ENCODE data around the gene SLC43A2. TPM values are rescaled to one million over a fixed set of nuclear protein-coding genes. Genes with fewer than 3 reads are reported as not detected.

SLC43A2 gene
- polyA plus RNA-seq, 1 of the 3 experiments (the other 2 are of a cell fraction), result 9.8 TPM

DNA sequence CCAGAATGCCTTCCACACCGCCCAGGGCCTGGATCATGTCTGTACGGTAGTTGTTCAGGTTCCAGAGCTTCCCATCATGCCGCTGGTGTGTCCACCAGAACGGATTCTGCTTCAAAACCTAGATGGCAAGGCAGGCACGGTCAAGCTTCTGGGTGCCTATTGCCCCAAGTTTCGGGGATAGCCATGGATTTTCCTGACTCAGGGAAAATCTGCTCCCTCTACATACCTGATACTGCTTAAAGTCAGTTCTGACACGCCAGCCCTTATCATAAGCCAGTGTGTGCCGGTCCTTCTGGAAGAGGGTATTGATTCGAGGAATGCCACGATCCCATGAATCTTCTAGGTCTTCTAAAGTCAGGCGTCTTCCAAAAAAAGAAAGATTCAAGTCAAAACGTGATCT lies 32.4 kb upstream of the SLC43A2 start:
- H3K4me1 ChIP-seq (ENCODE audit: control insufficient read depth in 1 of 2, insufficient read depth in 2 of 2, low read depth in 1 of 2, low read length in 1 of 2), result no peaks in the 10 kb centered on the region
- H3K9me2 ChIP-seq, result no peaks in the 10 kb centered on the region
- no peak overlapping the region for H3K4me3 ChIP-seq (ENCODE audit: low read depth in 2 of 2, low read length in 1 of 2)
- CTCF ChIA-PET, result interaction anchor here (1.0 to 6.8 kb wide), 4 partner anchors 8 to 53 kb away, joined by 3 to 47 read pairs (median 6); partner anchors contain the start of gene RILP
- no peaks in the 10 kb centered on the region for H3K9me3 ChIP-seq
- no peak overlapping the region for H2AFZ ChIP-seq (ENCODE audit: low read depth)
- 0 out of 2 replicates have a peak, but pooled peaks cover 10% of the 10 kb centered on the region for H4K20me1 ChIP-seq (ENCODE audit: insufficient read depth)
- H3K9ac ChIP-seq, result no peak overlapping the region
- H3K4me2 ChIP-seq, result no peak overlapping the region
- no peak for TF ChIP-seq ELF1 (IDR thresholded peaks at IDR 0.05)
- no peak for TF ChIP-seq ZBTB33 (IDR thresholded peaks at IDR 0.05; ENCODE audit: borderline replicate concordance, low read depth)
- TF ChIP-seq FOSL2 (IDR thresholded peaks at IDR 0.05; ENCODE audit: borderline replicate concordance, low read depth), result no peak
- no peak for TF ChIP-seq FOXM1 (IDR thresholded peaks at IDR 0.05; ENCODE audit: low read depth)
- no peak for TF ChIP-seq MEF2A (IDR thresholded peaks at IDR 0.05; ENCODE audit: borderline replicate concordance, low read depth)
- no peak for TF ChIP-seq YY1 (IDR thresholded peaks at IDR 0.05; ENCODE audit: low read depth)
- no peak for TF ChIP-seq RCOR1 (IDR thresholded peaks at IDR 0.05; ENCODE audit: low read length)
- TF ChIP-seq TCF12 (IDR thresholded peaks at IDR 0.05), result no peak
- TF ChIP-seq RAD21 (IDR thresholded peaks at IDR 0.05; ENCODE audit: low read length), result no peak
- no peak for TF ChIP-seq EZH2phosphoT487 (IDR thresholded peaks at IDR 0.05; ENCODE audit: borderline replicate concordance, low read depth)
- no peak for TF ChIP-seq SIN3A (IDR thresholded peaks at IDR 0.05; ENCODE audit: borderline replicate concordance, low read depth, low read length)
- no peak for TF ChIP-seq EP300 (IDR thresholded peaks at IDR 0.05; ENCODE audit: borderline replicate concordance in 1 of 2, low read depth in 1 of 2, low read length in 1 of 2)
- no peak for TF ChIP-seq TEAD4 (IDR thresholded peaks at IDR 0.05; ENCODE audit: borderline replicate concordance, insufficient read depth)
- TF ChIP-seq TAF1 (IDR thresholded peaks at IDR 0.05; ENCODE audit: borderline replicate concordance, low read depth, low read length), result no peak
- TF ChIP-seq CTCF (IDR thresholded peaks at IDR 0.05), result no peak
- TF ChIP-seq MXI1 (IDR thresholded peaks at IDR 0.05; ENCODE audit: low read depth, low read length), result no peak
- no peak for TF ChIP-seq RFX5 (IDR thresholded peaks at IDR 0.05; ENCODE audit: low read length)
- TF ChIP-seq NFIC (IDR thresholded peaks at IDR 0.05; ENCODE audit: borderline replicate concordance), result no peak
- no peak for TF ChIP-seq NRF1 (IDR thresholded peaks at IDR 0.05; ENCODE audit: low read depth, low read length)
- no peak for TF ChIP-seq JUND (IDR thresholded peaks at IDR 0.05)
- H3K27me3 ChIP-seq (ENCODE audit: insufficient read depth), result no peaks in the 10 kb centered on the region
- H3K27ac ChIP-seq (ENCODE audit: low read depth in 2 of 2, low read length in 1 of 2), result no peak overlapping the region
- peaks cover 72 to 98% of the 10 kb centered on the region in 2 experiments for H3K36me3 ChIP-seq (replicated peaks in 1 of 2; ENCODE audit: control insufficient read depth in 1 of 2, insufficient read depth in 2 of 2, low read length in 1 of 2)
- no peak for DNase-seq
- H3K79me2 ChIP-seq (ENCODE audit: insufficient read depth), result peaks cover 30% of the 10 kb centered on the region
- H3F3A ChIP-seq (replicated peaks; ENCODE audit: insufficient read depth), result peaks cover 3% of the 10 kb centered on the region
- POLR2A ChIA-PET, result interaction anchor here (1.1 kb wide), 1 partner anchor 11 kb away, joined by 3 read pairs; the partner anchor contains the start of gene RILP
- 96% methylated on average over 12 of the region's 12 CpGs for WGBS (ENCODE audit: low lambda C conversion rate)

All from SK-N-SH (cell line).